Uterus (tissue), 4 donors: ENCODE data around the gene EFNA4. TPM values are rescaled to one million over a fixed set of nuclear protein-coding genes. Genes with fewer than 3 reads are reported as not detected.
A peak's percentile ranks its signal among the peaks of the same experiment; 100 is the strongest.

Source experiments
- DNase-seq, 2 donors: peaks; one replicate each; pipeline ENCODE4 v3.0.0-alpha.2; 2019 to 2020
- H3K27ac ChIP-seq, 2 donors: fragments of 200-600 bp; sonication (generic); 1 replicate in 1 of 2; 2 replicates in 1 of 2; pipeline ENCODE4 v1.5.1; 2016 to 2018
- H3K27me3 ChIP-seq, 2 donors: fragments of 200-600 bp; sonication (generic); one replicate each; pipeline ENCODE4 v1.5.1; 2018 to 2019; ENCODE audit warnings: control low read depth in 1 of 2
- H3K36me3 ChIP-seq, 2 donors: fragments of 200-600 bp; sonication (generic); one replicate each; pipeline ENCODE4 v1.5.1; 2019; ENCODE audit warnings: control low read depth in 1 of 2
- H3K4me1 ChIP-seq, 2 donors: fragments of 200-600 bp; sonication (generic); one replicate each; pipeline ENCODE4 v1.5.1; 2018 to 2019; ENCODE audit warnings: control low read depth in 1 of 2
- H3K4me3 ChIP-seq, 2 donors: fragments of 200-600 bp; sonication (generic); 1 replicate in 1 of 2; 2 replicates in 1 of 2; pipeline ENCODE4 v1.5.1; 2018 to 2019; ENCODE audit warnings: mild to moderate bottlenecking in 1 of 2
- H3K9me3 ChIP-seq, 2 donors: fragments of 200-600 bp; sonication (generic); one replicate each; pipeline ENCODE4 v1.5.1; 2019; ENCODE audit warnings: control low read depth in 1 of 2
- CTCF ChIP-seq, 4 experiments: fragments of 200-600 bp in 2 of 4; fragments of 450-650 bp in 2 of 4; sonication (generic) in 2 of 4; IDR thresholded peaks; one replicate each; pipeline ENCODE4 v1.5.1; 2016 to 2019; ENCODE audit warnings: antibody characterized with exemption in 4 of 4, mild to moderate bottlenecking in 2 of 4, moderate library complexity in 1 of 4
- POLR2A ChIP-seq, 2 donors: fragments of 450-650 bp; IDR thresholded peaks; one replicate each; pipeline ENCODE4 v1.6.1; 2016; ENCODE audit warnings: antibody characterized with exemption in 2 of 2, mild to moderate bottlenecking in 1 of 2, moderate library complexity in 1 of 2
- intact Hi-C: fragments of 100-400 bp; cut with DNase I; formaldehyde crosslinking; loops from one replicate; pipeline ENCODE4 v1.15.1; 2023; ENCODE audit warnings: low total_unique reads
- total RNA-seq, 4 donors: library from RNA; depleted of rRNA in 3 of 4; stranded (reverse); fragments of >200 nt in 3 of 4; gene quantifications; one replicate each; pipeline versions ENCODE4 v1.1.0 to v1.2.4, GENCODE V29; 2014 to 2023
- donor health status: DM: yes; HTN: yes; CAD: no.

EFNA4 gene
- 1 to 10 TPM in 2 of 4 donors, not detected in 2; 8.0 to 8.4 TPM for total RNA-seq

GRCh38 chr1:155063550-155064110 is at the start of gene EFNA4:
TSS of gene EFNA4 (plus strand) at chr1:155063740. CDS start at chr1:155063824, 84 bp downstream.
- H3K9me3 ChIP-seq, result no peaks in the 10 kb centered on the region
- H3K27me3 ChIP-seq, result no peaks in the 10 kb centered on the region
- peak within 1 kb of the TSS; percentile 63 to 97 for H3K4me3 ChIP-seq
- TF ChIP-seq POLR2A (IDR thresholded peaks at IDR 0.05) (peak in 1 of 2 donors; percentile 45), CTCF (IDR thresholded peaks at IDR 0.05) (peak in 1 of 4 experiments; percentile 22)
- peaks cover 0 to 16% of the 10 kb centered on the region in 2 donors for H3K4me1 ChIP-seq
- peak within 1 kb of the TSS; percentile 63 to 87 for H3K27ac ChIP-seq
- H3K36me3 ChIP-seq, result no peaks in the 10 kb centered on the region
- DNase-seq, result peak; percentile 82 to 84
- intact Hi-C loops, result no loop called here

DNA sequence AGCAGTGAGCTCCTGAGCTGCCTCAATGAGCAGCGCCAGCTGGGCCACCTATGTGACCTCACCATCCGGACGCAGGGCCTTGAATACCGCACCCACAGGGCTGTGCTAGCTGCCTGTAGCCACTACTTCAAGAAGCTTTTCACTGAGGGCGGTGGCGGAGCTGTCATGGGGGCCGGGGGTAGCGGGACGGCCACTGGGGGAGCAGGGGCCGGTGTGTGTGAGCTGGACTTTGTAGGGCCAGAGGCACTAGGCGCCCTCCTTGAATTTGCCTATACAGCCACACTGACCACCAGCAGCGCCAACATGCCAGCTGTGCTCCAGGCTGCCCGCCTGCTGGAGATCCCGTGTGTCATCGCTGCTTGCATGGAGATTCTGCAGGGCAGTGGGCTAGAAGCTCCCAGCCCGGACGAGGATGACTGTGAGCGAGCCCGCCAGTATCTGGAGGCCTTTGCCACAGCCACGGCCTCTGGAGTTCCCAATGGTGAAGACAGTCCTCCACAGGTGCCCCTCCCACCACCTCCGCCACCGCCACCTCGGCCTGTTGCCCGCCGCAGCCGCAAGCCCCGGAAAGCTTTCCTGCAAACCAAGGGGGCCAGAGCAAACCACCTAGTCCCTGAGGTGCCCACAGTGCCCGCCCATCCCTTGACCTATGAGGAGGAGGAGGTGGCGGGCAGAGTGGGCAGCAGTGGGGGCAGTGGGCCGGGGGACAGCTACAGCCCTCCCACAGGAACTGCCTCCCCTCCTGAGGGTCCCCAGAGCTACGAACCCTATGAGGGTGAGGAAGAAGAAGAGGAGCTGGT is 48.6 kb upstream of the EFNA4 start:
- no peak overlapping the region for H3K4me3 ChIP-seq
- DNase-seq, result no peak
- TF ChIP-seq CTCF (IDR thresholded peaks at IDR 0.05), result no peak
- TF ChIP-seq POLR2A (IDR thresholded peaks at IDR 0.05), result no peak
- no peaks in the 10 kb centered on the region for H3K27me3 ChIP-seq
- H3K4me1 ChIP-seq, result peaks cover 0 to 19% of the 10 kb centered on the region in 2 donors
- no peak overlapping the region for H3K27ac ChIP-seq
- H3K36me3 ChIP-seq, result no peaks in the 10 kb centered on the region
- intact Hi-C loops, result loop anchor here (5.0 kb wide), 1 partner anchor 53 kb away; the partner anchor contains the start of gene PYGO2
- H3K9me3 ChIP-seq, result no peaks in the 10 kb centered on the region

GRCh38 chr1:155015527-155016230 is 47.9 kb upstream of the EFNA4 start:
- Histone ChIP-seq H3K4me3 (no peak overlapping the region), H3K4me1 (peaks cover 0 to 19% of the 10 kb centered on the region in 2 donors), H3K9me3 (no peaks in the 10 kb centered on the region), H3K27me3 (no peaks in the 10 kb centered on the region), H3K36me3 (no peaks in the 10 kb centered on the region), H3K27ac (peak overlapping the region in 1 of 2 donors; percentile 94)
- intact Hi-C loops, result no loop called here
- no peak for DNase-seq
- TF ChIP-seq CTCF (IDR thresholded peaks at IDR 0.05) (no peak), POLR2A (IDR thresholded peaks at IDR 0.05) (no peak)

DNA sequence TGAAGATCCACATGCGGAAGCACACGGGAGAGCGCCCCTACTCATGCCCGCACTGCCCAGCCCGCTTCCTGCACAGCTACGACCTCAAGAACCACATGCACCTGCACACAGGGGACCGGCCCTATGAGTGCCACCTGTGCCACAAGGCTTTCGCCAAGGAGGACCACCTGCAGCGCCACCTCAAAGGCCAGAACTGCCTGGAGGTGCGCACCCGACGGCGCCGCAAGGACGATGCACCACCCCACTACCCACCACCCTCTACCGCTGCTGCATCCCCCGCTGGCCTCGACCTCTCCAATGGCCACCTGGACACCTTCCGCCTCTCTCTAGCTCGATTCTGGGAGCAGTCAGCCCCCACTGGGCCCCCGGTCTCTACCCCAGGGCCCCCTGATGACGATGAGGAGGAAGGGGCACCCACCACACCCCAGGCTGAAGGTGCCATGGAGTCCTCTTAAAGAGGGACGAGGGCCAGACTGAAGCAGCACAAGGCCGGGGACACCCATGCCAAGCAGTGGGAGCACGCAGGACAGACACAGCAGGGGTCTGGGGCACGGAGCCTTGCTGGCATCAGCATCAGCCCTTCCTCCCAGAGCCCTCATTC is 47.2 kb upstream of the EFNA4 start:
- Histone ChIP-seq H3K27me3 (no peaks in the 10 kb centered on the region), H3K4me3 (no peak overlapping the region), H3K9me3 (no peaks in the 10 kb centered on the region), H3K27ac (peak overlapping the region; percentile 89 to 94), H3K4me1 (peaks cover 0 to 19% of the 10 kb centered on the region in 2 donors), H3K36me3 (no peaks in the 10 kb centered on the region)
- intact Hi-C loops, result no loop called here
- TF ChIP-seq CTCF (IDR thresholded peaks at IDR 0.05) (no peak), POLR2A (IDR thresholded peaks at IDR 0.05) (no peak)
- DNase-seq, result no peak
